Raji (cell line): Measurements from ENCODE around the gene PSAT1.

ENCODE experiments used
- POLR2A ChIP-seq: IDR thresholded peaks from 2 replicates; pipeline ENCODE4 v1.6.1; 2011; ENCODE audit warnings: low read depth, low read length, control low read depth; ENCODE audit not compliant: insufficient read depth

The PSAT1 gene

DNA sequence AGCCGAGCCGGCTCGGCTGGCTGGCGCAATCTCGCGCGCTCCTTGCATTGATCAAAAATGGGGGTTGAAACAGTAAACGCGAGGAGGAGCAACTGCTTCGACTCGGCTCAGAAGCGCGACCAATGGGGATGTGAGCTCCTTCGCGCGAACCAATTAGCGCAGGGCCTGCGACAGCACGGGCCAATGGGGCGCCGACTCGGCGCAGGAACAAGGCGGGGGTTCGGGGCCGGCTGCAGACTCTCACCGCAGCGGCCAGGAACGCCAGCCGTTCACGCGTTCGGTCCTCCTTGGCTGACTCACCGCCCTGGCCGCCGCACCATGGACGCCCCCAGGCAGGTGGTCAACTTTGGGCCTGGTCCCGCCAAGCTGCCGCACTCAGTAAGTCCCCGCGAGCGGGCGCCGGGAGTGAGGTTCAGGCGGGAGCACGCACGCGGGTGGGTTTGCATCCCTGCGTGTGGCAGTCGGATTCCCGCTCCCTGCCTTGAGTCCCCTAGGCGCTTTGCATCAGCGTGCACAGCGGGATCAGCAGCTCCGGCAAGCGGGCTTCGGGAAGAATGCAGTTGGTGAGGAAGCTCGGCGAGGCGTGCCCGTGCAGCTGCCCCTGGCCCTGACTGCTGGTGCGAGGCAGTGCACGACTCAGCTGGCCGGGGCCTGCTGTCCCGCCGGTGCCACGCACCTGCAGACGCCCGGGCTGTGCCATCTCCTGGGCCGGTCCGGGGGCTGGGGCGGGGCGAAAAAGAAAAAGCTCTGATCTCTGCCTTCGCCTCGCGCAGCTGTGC, at the start of gene PSAT1:
TSS of gene PSAT1 (plus strand) at position 233 of the 779 bp plus-strand sequence. CDS start at position 319, 86 bp downstream.
- peak; percentile 85 for TF ChIP-seq POLR2A

DNA sequence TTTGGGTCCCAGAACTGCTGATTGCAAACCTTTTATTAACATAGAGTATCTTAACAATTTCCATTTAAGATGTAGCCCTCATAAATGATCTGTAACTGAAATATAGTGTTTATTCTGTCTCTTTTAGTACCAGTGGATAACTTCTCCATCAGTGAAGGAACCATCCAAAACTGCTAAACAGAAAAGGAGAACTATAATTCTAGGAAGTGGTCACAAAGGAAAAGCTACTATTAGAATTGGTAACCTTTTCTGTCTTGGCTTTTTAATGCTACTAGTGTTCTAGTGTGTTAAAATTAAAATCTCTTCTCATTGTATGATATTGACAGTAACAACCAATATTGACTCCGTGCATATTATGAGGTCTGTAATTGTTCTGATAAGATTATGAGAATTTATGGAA, 48.3 kb upstream of the PSAT1 start:
- no peak for TF ChIP-seq POLR2A

DNA sequence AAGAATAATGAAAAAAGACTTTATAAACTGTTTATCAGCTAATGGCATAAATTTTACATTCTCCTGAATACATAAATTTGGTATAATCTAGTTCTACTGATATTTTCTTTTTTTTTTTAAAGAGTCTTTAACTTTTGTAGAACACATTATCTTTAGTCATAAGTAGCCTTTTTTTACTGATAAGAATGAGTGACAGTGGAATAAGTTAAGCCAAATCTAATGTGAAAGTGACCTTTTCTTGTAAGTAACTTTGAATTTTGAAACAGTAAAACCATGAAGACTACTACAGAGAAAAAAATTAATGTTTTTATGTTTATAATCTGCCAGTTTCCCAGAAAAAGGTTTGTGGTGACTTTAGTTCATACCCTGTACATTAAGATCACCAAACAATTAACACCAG, 47.4 kb upstream of the PSAT1 start:
- TF ChIP-seq POLR2A: no peak

DNA sequence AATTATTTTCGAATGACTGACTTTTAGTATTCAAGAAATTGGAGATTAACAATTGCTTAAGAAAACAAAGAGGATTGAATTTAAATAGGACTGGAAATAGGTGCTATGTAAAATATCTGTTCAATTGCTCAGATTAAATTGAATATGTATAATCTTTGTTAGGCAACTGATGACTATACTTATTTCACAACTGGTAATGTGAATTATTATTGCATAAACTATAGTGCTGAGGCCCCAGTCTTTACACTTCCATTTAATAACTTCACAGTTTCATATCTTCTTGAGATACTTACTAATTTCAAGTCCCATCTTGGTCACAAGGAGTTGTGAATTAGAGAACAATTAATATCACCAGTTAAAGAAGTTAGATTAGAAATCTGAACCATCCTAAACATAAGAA, 44.3 kb upstream of the PSAT1 start:
- TF ChIP-seq POLR2A: no peak

DNA sequence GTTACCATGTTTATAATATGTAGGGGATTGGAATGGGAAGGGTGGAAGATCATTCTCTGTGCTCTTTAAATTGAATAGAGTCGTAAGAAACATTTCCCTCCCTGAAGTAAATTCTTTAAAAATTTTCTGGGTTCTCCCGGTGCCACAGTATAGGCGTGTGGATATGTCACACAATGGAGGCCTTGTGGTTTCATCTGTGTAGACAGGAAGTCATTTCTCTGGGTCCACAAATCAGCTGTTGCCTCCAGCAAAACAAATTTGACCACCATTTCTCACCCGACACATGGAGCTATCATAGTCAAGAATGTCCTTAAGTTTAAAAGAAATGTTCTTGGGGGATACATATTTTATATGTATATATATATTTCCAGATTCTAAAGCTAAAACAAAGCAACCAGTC, 43.6 kb upstream of the PSAT1 start:
- no peak for TF ChIP-seq POLR2A

DNA sequence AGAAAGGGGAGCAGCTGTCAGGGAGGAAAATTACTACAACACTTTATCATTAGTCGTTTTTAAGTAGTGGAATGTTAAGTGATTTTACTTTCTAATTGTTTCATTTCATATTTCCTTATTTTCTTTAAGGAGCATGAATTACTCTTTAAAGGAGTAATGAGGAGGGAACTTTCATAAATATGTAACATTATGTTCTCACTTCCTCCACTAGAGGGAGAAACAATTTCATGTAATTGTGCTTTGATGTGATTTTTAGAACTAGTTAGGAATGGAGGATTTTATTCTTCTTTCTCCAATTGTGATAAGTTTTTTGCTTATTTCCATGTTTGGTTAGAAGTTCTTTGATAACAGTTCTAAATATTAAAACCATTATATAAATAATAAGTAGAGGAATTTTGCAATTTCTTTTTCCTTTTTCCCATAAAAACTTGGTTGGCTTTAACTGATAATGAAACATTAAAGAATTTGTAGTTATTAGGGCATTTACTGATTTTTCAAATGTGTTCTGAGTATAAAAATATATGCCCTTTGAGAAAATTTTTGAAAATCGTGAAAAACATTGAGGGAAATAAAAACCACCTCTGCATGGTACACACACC, 35.4 kb upstream of the PSAT1 start:
- no peak for TF ChIP-seq POLR2A

DNA sequence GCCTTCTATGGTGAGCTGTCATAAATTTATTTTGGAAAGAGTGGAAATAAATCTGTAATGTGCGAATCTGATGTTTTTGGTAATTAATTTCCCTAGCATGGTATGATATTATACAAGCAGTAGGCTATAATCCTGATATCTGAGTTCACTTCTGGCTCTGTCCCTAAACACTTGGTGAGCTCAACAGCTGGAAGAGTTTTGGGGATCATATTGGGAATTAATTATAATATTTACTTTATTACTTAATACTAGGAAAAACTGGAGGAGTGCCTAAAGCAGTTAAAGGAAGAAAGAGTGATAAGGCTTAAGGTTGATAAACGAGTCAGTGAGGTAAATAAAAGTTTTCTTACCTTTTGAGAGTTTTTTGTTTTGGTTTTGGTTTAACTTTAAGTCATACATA, 34.3 kb upstream of the PSAT1 start:
- no peak for TF ChIP-seq POLR2A

DNA sequence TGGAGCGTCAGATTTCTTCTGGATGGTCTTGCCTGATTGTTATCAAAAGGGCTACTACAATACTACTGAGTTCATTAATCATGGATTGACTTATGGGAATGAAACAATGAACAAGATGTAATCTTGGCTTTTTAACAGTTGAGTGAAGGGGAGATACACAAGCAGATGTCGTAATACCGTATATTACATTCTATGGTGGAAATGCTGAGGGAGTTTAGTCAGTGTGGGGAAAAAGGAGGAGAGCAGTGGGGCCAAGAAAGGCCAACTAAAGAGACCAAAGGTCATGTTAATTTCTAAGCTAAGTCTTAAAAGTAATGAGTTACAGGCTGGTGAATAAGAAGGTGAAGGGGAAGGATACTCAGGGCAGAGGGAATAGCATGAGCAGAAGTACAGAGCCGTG, 29.0 kb upstream of the PSAT1 start:
- TF ChIP-seq POLR2A: no peak

DNA sequence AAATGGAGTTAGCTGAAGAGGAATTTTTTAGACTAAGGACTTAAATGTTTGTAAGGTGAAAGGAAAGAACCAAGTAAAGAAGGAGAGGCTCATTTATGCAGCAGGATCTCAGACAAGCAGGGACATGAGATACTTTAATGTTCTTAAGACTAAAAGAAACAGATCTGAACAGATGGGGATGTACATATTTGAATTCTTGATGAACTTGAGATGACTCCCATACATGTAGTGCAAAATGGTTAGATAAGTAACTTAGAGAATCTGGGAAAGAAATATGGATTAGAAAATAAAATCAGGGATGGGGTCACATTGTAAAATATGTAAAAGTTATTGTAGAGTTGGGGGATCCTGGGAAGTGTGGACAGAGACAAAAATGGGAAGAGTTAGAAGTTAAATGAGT, 27.1 kb upstream of the PSAT1 start:
- TF ChIP-seq POLR2A: no peak

DNA sequence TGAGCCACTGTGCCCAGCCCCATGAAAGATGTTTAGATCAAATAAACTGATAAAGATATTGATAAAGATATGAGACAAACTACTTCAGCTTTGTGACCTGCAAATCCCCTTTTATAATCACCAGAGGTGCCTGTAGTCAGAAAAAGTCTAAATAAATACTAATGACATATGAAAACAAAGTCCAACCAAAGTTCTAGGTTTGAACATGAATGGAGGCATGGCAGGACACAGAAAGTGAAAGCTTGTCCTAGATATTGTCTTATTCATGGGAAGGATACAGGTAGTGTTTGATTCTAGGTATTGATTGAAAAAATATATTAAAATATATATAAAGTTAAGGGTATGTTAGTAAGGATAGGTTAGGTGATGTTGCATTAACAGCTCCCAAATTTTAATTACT, 24.6 kb upstream of the PSAT1 start:
- TF ChIP-seq POLR2A: no peak

DNA sequence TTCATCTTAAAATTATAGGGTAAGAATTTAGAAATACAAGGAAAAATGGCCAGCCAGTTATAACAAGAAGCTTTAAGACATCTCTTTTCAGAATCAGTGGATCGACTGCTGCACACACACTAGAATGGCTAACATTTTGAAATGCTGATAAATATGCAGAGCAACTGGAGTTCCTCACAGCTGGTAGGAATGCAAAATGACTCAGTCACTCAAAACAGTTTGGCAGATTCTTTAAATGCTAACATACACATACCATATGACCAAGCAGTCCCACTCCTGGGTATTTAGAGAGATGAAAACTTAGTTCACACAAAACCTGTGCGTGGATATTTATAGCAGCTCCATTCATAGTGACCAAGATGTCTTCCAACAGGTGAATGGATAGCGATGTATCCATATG, 23.2 kb upstream of the PSAT1 start:
- TF ChIP-seq POLR2A: no peak

DNA sequence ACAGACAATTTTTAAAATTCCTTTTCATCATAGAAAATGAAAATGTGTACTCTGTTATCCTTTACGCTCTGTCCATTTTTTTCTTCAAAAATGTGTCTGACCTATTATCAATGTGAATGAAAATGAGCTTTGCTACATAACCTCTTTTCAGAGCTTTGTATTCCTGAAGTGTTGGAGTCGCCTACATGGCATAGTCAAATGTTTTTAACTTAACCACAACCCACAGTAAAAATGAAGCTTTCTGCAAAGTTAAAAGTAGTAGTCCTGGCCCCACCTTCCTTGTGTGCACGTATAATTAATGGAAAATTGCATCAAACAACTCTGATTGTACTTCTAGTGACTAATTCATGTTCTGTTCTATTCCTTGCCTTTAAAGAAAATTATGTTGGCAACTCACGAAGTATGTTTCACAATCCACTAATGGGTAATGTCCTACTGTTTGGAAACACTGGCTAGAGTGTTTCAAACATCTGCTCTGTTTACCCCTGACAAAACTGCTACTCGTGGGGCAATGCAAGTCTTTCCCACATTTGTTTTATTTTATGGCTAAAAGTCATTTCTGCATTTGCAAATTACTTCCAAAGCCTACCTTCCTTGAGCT, 18.6 kb upstream of the PSAT1 start:
- TF ChIP-seq POLR2A: no peak

DNA sequence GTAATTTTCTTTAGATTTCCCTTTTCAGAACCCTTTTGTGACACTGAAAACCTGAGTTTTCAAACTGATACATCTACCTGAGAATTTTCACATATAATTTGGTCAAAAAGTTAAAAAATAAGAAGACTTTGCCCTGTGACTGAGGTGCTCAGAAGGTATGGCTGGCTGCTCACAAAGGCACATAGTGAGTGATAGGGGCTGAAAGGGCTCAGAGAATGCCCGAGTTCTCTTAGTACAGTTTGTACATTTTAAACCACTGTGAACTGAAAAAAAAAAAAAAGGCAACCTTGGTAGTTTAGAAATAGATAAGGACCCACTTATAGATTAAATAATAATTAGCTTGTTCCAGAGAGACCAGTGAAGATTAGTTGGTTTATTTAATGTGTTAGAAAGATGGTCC, 18.1 kb upstream of the PSAT1 start:
- TF ChIP-seq POLR2A: no peak

DNA sequence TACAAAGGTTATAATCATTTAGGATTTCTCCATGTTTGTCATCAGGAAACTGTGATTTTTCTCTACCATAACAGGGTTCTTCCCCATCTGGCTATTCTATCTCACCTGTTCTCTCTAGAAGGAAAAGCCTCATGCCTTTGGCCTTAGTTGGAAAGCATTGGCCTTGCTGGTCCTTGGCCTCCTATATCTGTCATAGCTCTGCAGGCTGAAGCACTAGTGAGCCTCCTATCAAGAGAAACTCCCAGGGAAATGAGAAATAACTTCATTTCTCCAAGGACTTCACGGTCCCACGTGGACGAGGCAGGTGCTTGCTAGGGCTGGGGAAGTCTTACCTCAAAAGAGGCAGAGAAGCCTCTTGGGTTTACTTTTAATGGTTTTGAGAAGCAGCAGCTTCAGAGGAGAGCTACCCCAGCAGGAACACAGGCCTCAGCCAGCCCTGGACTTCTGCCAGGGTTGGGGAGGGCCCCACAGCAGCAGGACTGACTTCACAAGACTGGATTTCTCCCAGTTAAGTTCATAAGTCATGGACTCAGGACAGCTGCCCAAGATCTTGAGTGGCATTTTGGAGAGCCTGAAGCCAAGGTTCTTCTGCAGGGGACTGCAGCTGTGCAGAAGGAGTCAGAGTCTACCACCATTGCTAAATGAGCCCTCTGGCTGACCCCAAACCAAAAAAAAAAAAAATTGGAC, 15.8 kb upstream of the PSAT1 start:
- TF ChIP-seq POLR2A: no peak

DNA sequence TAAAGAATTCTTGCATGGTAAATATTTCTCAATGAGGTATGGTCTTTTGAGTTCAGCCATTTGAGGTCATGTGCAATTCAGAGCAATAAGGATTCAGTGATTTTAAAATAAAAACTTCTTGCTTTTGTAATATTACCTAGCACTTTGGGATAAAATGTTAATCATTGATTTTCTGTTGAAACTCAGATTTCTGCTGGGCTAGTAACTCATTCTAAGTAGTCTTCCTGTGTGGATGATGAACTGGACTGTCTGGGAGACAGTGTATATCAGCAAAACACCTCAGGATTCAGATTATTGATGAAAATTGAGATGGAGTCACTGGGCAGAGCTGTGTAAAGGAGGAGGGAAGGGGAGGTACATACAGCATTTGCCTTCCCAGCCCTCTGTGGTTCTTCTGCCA, 10.8 kb upstream of the PSAT1 start:
- TF ChIP-seq POLR2A: no peak

DNA sequence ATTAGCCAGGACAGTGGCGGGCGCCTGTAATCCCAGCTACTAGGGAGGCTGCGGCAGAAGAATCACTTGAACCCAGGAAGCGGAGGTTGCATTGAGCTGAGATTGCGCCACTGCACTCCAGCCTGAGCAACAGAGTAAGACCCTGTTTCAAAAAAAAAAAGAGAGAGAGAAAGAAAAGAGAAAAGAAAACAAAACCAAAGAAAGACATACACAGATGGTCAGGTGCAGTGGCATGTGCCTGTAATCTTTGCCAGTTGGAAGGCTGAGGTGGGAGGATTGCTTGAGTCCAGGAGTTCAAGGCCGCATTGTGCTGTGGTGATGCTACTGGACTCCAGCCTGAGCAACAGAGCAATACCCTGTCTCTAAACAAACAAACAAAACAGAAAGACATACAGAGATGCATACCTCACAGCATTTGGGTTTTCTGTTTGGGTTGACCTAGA, 10.0 kb upstream of the PSAT1 start:
- no peak for TF ChIP-seq POLR2A
